Measurements from ENCODE around the gene DGLUCY. TPM values are rescaled to one million over a fixed set of nuclear protein-coding genes. Genes with fewer than 3 reads are reported as not detected.
"Not testable (repeated sequence)": the region's sequence is repeated elsewhere in the genome, so short reads cannot be mapped to it uniquely, and the experiment has no call there.

The DGLUCY gene
- total and polyA plus RNA-seq, 4 donors: 17.9 to 58.1 (median 24.9) TPM

- TF ChIP-seq GABPA (IDR thresholded peaks at IDR 0.05 in 1 of 2, conservative IDR thresholded peaks at IDR 0.05 in 1 of 2) (no peak), ATF3 (IDR thresholded peaks at IDR 0.05) (no peak)
Measured at GRCh38 chr14:91082282-91082681, 31.6 kb upstream of the DGLUCY start (continued).

GRCh38 chr14:91084516-91084915, 29.4 kb upstream of the DGLUCY start:
- DNase-seq (ENCODE audit: low spot score): no peak
- H3K36me3 ChIP-seq (ENCODE audit: control insufficient read depth in 4 of 4, insufficient read depth in 3 of 4, low read depth in 1 of 4, low read length in 3 of 4): no peaks in the 10 kb centered on the region
- TF ChIP-seq SP1 (IDR thresholded peaks at IDR 0.05): no peak
- no peak for TF ChIP-seq RAD21 (IDR thresholded peaks at IDR 0.05)
- no peak for TF ChIP-seq ATF3 (IDR thresholded peaks at IDR 0.05)
- no peak for TF ChIP-seq MAX (IDR thresholded peaks at IDR 0.05)
- no peak for TF ChIP-seq YY1 (IDR thresholded peaks at IDR 0.05)
- TF ChIP-seq ZBTB33 (IDR thresholded peaks at IDR 0.05): no peak
- no peak for TF ChIP-seq HNF4A (conservative IDR thresholded peaks at IDR 0.05)
- TF ChIP-seq HNF4G (IDR thresholded peaks at IDR 0.05): no peak
- no peak for TF ChIP-seq GABPA (IDR thresholded peaks at IDR 0.05 in 1 of 2, conservative IDR thresholded peaks at IDR 0.05 in 1 of 2)

GRCh38 chr14:91087470-91087869, 26.4 kb upstream of the DGLUCY start:
- H3K27ac ChIP-seq (ENCODE audit: low read depth in 1 of 2, low read length in 2 of 2); H3K4me3 ChIP-seq (ENCODE audit: low read depth in 1 of 3, low read length in 3 of 3): not testable (repeated sequence)
- 79% methylated on average over 5 of the region's 5 CpGs for WGBS

More at GRCh38 chr14:91084516-91084915, 29.4 kb upstream of the DGLUCY start:
- H3K27ac ChIP-seq (ENCODE audit: low read depth in 1 of 2, low read length in 2 of 2): no peak overlapping the region
- H3K4me1 ChIP-seq (ENCODE audit: control insufficient read depth in 4 of 4, insufficient read depth in 4 of 4, low read length in 3 of 4): no peaks in the 10 kb centered on the region
- no peak overlapping the region for H3K4me3 ChIP-seq (ENCODE audit: low read depth in 1 of 3, low read length in 3 of 3)
- WGBS: 68% methylated on average over 2 of the region's 2 CpGs
- H3K27me3 ChIP-seq (ENCODE audit: control insufficient read depth in 4 of 4, insufficient read depth in 4 of 4, low read length in 3 of 4): no peaks in the 10 kb centered on the region
- H3K9me3 ChIP-seq (ENCODE audit: control insufficient read depth in 4 of 4, low read length in 3 of 4): no peaks in the 10 kb centered on the region
- H3K9ac ChIP-seq (ENCODE audit: low read depth in 1 of 2, low read length in 2 of 2): no peak overlapping the region

GRCh38 chr14:91088585-91089235, 25.2 kb upstream of the DGLUCY start:
- Histone ChIP-seq H3K9ac (ENCODE audit: low read depth in 1 of 2, low read length in 2 of 2) (no peak overlapping the region), H3K4me3 (ENCODE audit: low read depth in 1 of 3, low read length in 3 of 3) (no peak overlapping the region), H3K27me3 (ENCODE audit: control insufficient read depth in 4 of 4, insufficient read depth in 4 of 4, low read length in 3 of 4) (no peaks in the 10 kb centered on the region), H3K4me1 (ENCODE audit: control insufficient read depth in 4 of 4, insufficient read depth in 4 of 4, low read length in 3 of 4) (no peaks in the 10 kb centered on the region), H3K9me3 (ENCODE audit: control insufficient read depth in 4 of 4, low read length in 3 of 4) (no peaks in the 10 kb centered on the region), H3K27ac (ENCODE audit: low read depth in 1 of 2, low read length in 2 of 2) (no peak overlapping the region), H3K36me3 (ENCODE audit: control insufficient read depth in 4 of 4, insufficient read depth in 3 of 4, low read depth in 1 of 4, low read length in 3 of 4) (no peaks in the 10 kb centered on the region)
- no peak for DNase-seq (ENCODE audit: low spot score)
- 89% methylated on average over 5 of the region's 5 CpGs for WGBS
- TF ChIP-seq REST (IDR thresholded peaks at IDR 0.05): no peak
- TF ChIP-seq RAD21 (IDR thresholded peaks at IDR 0.05): no peak
- TF ChIP-seq TAF1 (conservative IDR thresholded peaks at IDR 0.05): no peak
- TF ChIP-seq ZBTB33 (IDR thresholded peaks at IDR 0.05): no peak
- TF ChIP-seq FOXA2 (IDR thresholded peaks at IDR 0.05): no peak
- TF ChIP-seq FOXA1 (IDR thresholded peaks at IDR 0.05): no peak
- no peak for TF ChIP-seq SP1 (IDR thresholded peaks at IDR 0.05)
- no peak for TF ChIP-seq EGR1 (IDR thresholded peaks at IDR 0.05; ENCODE audit: low read depth in 2 of 2)
- no peak for TF ChIP-seq HNF4A (conservative IDR thresholded peaks at IDR 0.05)
- no peak for TF ChIP-seq ATF3 (IDR thresholded peaks at IDR 0.05)
- TF ChIP-seq NR2F2 (IDR thresholded peaks at IDR 0.05): no peak
- TF ChIP-seq HNF4G (IDR thresholded peaks at IDR 0.05): no peak
- TF ChIP-seq GABPA (IDR thresholded peaks at IDR 0.05 in 1 of 2, conservative IDR thresholded peaks at IDR 0.05 in 1 of 2): no peak
- no peak for TF ChIP-seq JUND (IDR thresholded peaks at IDR 0.05)

More at GRCh38 chr14:91087470-91087869, 26.4 kb upstream of the DGLUCY start:
- not testable (repeated sequence) for H3K9ac ChIP-seq (ENCODE audit: low read depth in 1 of 2, low read length in 2 of 2); H3K27me3 ChIP-seq (ENCODE audit: control insufficient read depth in 4 of 4, insufficient read depth in 4 of 4, low read length in 3 of 4); H3K4me1 ChIP-seq (ENCODE audit: control insufficient read depth in 4 of 4, insufficient read depth in 4 of 4, low read length in 3 of 4); H3K36me3 ChIP-seq (ENCODE audit: control insufficient read depth in 4 of 4, insufficient read depth in 3 of 4, low read depth in 1 of 4, low read length in 3 of 4); H3K9me3 ChIP-seq (ENCODE audit: control insufficient read depth in 4 of 4, low read length in 3 of 4); DNase-seq (ENCODE audit: low spot score)

Measured in liver (tissue), 9 donors.